Stimulated activated CD4-positive, alpha-beta T cell treated with anti-CD3 and anti-CD28 coated beads, TNF-alpha, amount 100 ng/mL, for 24 hours (primary cell): Measurements from ENCODE around the gene TTC9.

Experiments
- DNase-seq, 3 experiments: peaks; one replicate each; pipeline ENCODE4 v3.0.0-alpha.2; 2020; ENCODE audit warnings: low read depth in 3 of 3

Gene TTC9

DNA sequence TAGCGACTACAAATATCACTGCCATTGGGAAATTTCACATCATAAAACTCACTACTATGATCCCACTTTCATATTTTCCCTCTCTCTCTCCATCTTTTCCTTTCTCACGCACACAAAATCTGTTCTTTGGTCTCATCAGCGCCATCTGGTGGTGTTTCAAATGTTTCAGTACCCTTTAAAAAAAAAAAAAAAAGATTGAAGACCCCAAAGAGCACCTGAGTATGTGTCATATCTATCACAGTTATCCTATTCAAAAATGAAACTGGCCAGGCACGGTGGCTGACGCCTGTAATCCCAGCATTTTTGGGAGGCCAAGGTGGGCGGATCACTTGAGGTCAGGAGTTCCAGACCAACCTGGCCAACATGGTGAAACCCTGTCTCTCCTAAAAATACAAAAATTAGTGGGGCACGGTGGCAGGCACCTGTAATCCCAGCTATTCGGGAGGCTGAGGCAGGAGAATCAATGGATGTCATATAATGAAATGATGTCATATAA, 72.4 kb downstream of the TTC9 start:
- DNase-seq, result peak; percentile 13 to 27 (median 18)

DNA sequence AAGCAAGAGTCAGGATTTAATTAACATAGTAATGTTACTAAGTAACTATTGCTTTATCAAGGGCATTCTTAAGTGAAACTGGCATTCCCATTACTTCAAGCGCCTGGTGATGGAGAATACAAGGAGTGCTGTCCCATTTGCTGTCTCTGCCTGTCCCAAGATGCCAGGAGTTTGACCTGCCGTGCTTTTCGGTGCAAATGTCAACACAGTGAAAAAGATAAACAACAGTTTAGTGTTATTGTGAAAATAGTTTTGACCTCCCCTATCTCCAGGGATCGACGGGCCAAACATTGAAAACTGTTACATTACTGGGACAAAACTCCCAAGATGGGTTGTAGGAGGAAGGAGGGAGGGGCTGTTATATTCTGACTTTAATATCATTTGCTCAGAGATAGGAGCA, 74.8 kb downstream of the TTC9 start:
- no peak for DNase-seq

- no peak for DNase-seq
Measured at GRCh38 chr14:70716958-70717357, 75.2 kb downstream of the TTC9 start.

DNA sequence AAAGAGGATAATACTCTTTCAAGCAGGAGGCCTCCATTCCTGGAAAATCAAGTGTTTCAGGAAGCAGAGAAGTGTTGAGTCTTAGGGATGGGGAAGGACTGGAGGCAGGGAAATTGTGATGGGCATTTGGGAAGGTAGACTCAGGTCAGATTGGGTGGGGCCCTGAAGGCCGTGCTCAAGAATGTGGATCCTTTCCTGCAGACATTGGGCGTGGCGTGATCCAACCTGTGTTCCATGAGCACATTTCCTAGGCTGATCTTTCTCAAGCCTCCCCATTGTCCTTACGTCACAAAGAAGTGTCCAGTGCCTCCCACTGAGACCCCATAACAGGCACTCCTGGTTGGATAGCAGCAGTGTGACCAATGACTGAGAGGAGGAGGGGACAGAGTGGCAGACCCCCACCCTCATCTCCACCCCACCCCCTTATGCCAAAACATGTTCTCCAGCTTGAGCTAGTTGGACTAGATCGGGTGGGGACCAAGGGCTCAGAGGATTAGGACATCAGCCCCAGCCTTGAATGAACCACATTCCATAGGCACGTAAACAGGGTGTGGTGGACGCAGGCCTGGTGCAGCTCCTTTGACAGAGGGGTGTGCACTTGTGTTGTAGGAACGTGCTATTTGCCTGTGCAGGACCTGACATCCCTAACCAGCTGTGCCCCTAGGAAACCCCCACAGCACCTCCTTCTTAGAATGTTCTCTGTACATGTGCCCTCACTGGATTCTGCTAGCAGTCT, 76.8 kb downstream of the TTC9 start:
- DNase-seq, result no peak

- DNase-seq, result no peak
Measured at GRCh38 chr14:70721542-70721941, 79.8 kb downstream of the TTC9 start.

DNA sequence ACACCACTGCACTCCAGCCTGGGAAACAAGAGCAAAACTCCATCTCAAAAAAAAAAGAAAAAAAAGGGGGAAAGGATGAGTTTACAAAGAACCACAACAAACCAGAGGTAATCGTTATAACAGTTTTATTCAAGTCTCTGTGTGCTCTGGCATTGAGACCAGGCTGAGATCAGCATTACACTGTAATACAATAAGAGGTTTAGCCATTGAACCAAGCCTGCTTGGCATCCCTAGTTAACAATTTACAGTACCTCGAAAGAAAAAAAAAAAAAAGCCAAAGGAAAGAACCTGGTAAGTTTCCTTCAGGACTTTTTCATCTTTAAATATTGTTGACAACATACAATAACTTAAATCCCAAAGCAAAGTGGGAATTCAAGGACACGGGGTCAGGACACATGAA, 80.7 kb downstream of the TTC9 start:
- DNase-seq, result no peak

DNA sequence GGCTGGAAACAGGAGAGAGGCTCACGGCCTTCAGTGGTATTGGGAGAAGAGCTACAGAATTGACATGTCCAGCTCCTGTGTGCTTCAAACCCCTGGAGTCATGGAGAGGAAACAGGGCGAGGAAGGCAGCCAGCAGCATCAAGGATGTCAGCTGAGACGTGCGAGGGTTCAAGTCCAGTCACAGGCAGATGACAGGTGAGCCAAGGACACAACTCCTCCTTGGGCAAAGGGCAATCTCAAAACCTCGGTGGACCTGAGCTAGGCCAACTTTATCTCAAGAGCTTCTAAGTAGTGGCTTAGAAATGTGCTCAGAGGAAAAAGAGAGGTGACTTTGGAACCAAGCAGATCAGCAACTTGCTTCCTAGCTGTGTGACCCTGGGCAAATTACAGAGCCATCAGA, 81.6 kb downstream of the TTC9 start:
- no peak for DNase-seq

DNA sequence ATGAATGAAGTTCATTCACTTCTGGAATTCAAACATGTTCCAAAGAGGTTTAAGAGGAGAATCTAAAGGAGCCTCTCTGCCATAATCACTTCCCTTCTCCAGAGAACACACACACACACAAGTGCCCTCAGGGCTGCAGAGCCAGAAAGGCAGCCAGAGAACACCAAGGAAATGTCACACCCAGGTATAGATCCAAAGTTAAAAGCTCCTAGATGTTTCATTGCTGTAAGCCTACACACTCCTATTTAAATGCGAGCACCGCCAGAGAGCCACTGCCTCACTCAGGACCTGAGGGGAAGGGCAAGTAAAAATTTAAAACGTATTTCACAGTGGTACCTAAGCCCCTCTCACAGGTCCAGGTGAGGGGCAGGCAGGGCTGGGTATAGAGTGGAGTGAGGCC, 82.4 kb downstream of the TTC9 start:
- DNase-seq, result no peak

GRCh38 chr14:70724944-70725343, 83.2 kb downstream of the TTC9 start:
- DNase-seq, result no peak
